GM12878 (cell line): ENCODE measurements around the gene ASH1L. TPM values are rescaled to one million over a fixed set of nuclear protein-coding genes. Genes with fewer than 3 reads are reported as not detected.
A peak's percentile ranks its signal among the peaks of the same experiment; 100 is the strongest.

Experiments
- ASH2L ChIP-seq: fragments of 300-600, 200-600 bp; sonication (generic); IDR thresholded peaks from 2 replicates; pipeline ENCODE4 v1.6.1; 2017; ENCODE audit warnings: low read depth, mild to moderate bottlenecking, borderline replicate concordance
- BCL3 ChIP-seq: IDR thresholded peaks from 2 replicates; pipeline ENCODE4 v1.6.1; 2011; ENCODE audit warnings: borderline replicate concordance, low read depth, mild to moderate bottlenecking, moderate library complexity, low read length; ENCODE audit not compliant: insufficient read depth, poor library complexity, severe bottlenecking
- BHLHE40 ChIP-seq, 2 experiments: fragments of 450-650 bp in 1 of 2; IDR thresholded peaks; 2 replicates each; pipeline ENCODE4 v1.6.1; 2011 to 2017; ENCODE audit warnings: low read depth in 2 of 2, borderline replicate concordance in 1 of 2, improper control_type of control experiment in 1 of 2, low read length in 1 of 2, mild to moderate bottlenecking in 1 of 2
- BMI1 ChIP-seq: fragments of 450-650 bp; IDR thresholded peaks from 2 replicates; pipeline ENCODE4 v1.6.1; 2016; ENCODE audit warnings: mild to moderate bottlenecking, moderate library complexity, borderline replicate concordance
- CHD2 ChIP-seq: IDR thresholded peaks from 2 replicates; pipeline ENCODE4 v1.6.1; 2011; ENCODE audit warnings: low read depth, low read length, improper control_type of control experiment, borderline replicate concordance
- DPF2 ChIP-seq: fragments of 450-650 bp; IDR thresholded peaks from 2 replicates; pipeline ENCODE4 v1.6.1; 2017; ENCODE audit warnings: mild to moderate bottlenecking
- E2F4 ChIP-seq: IDR thresholded peaks from 2 replicates; pipeline ENCODE4 v1.6.1; 2012; ENCODE audit warnings: low read depth, low read length, improper control_type of control experiment
- EED ChIP-seq: sonication (generic); IDR thresholded peaks from 2 replicates; pipeline ENCODE4 v1.6.1; 2016; ENCODE audit warnings: antibody characterized with exemption, low read depth
- EZH2 ChIP-seq: IDR thresholded peaks from 2 replicates; pipeline ENCODE4 v1.6.1; 2012; ENCODE audit warnings: low read depth, mild to moderate bottlenecking, control low read depth, inconsistent platforms, low read length, borderline replicate concordance; ENCODE audit not compliant: control insufficient read depth
- GABPA ChIP-seq: IDR thresholded peaks from 2 replicates; pipeline ENCODE4 v1.6.1; 2014; ENCODE audit warnings: antibody characterized with exemption, low read depth, mild to moderate bottlenecking, inconsistent platforms
- HDGF ChIP-seq: fragments of 450-650 bp; IDR thresholded peaks from 2 replicates; pipeline ENCODE4 v1.6.1; 2016; ENCODE audit warnings: antibody characterized with exemption
- KDM1A ChIP-seq: fragments of 200-600 bp; sonication (generic); IDR thresholded peaks from 2 replicates; pipeline ENCODE4 v1.6.1; 2016; ENCODE audit warnings: borderline replicate concordance
- LARP7 ChIP-seq: fragments of 450-650 bp; IDR thresholded peaks from 2 replicates; pipeline ENCODE4 v1.6.1; 2017; ENCODE audit warnings: mild to moderate bottlenecking
- MAX ChIP-seq: IDR thresholded peaks from 2 replicates; pipeline ENCODE4 v1.6.1; 2012; ENCODE audit warnings: low read depth, low read length, improper control_type of control experiment
- MLLT1 ChIP-seq: fragments of 450-650 bp; IDR thresholded peaks from 2 replicates; pipeline ENCODE4 v1.6.1; 2016; ENCODE audit warnings: mild to moderate bottlenecking
- MXI1 ChIP-seq: fragments of 150-350 bp; IDR thresholded peaks from 2 replicates; pipeline ENCODE4 v1.6.1; 2011; ENCODE audit warnings: low read depth, mild to moderate bottlenecking, inconsistent platforms, low read length, improper control_type of control experiment
- NFXL1 ChIP-seq: fragments of 450-650 bp; IDR thresholded peaks from 2 replicates; pipeline ENCODE4 v1.6.1; 2017; ENCODE audit warnings: antibody characterized with exemption, mild to moderate bottlenecking, borderline replicate concordance
- POLR2AphosphoS5 ChIP-seq: IDR thresholded peaks from 2 replicates; pipeline ENCODE4 v1.6.1; 2011; ENCODE audit warnings: mild to moderate bottlenecking, low read length, inconsistent platforms
- RAD21 ChIP-seq: IDR thresholded peaks from 2 replicates; pipeline ENCODE4 v1.6.1; 2011; ENCODE audit warnings: mild to moderate bottlenecking, low read depth, low read length, moderate library complexity; ENCODE audit not compliant: insufficient read depth
- RELB ChIP-seq: fragments of 450-650 bp; IDR thresholded peaks from 2 replicates; pipeline ENCODE4 v1.6.1; 2017; ENCODE audit warnings: low read depth, mild to moderate bottlenecking, moderate library complexity
- SMC3 ChIP-seq: IDR thresholded peaks from 2 replicates; pipeline ENCODE4 v1.6.1; 2011; ENCODE audit warnings: low read length, improper control_type of control experiment, borderline replicate concordance
- TAF1 ChIP-seq: IDR thresholded peaks from 2 replicates; pipeline ENCODE4 v1.6.1; 2011; ENCODE audit warnings: mild to moderate bottlenecking, low read depth, low read length, borderline replicate concordance
- TCF3 ChIP-seq: IDR thresholded peaks from 2 replicates; pipeline ENCODE4 v1.6.1; 2012; ENCODE audit warnings: low read depth, mild to moderate bottlenecking, low read length, borderline replicate concordance; ENCODE audit not compliant: insufficient read depth
- YY1 ChIP-seq: IDR thresholded peaks from 2 replicates; pipeline ENCODE4 v1.6.1; 2011; ENCODE audit warnings: low read depth, mild to moderate bottlenecking, low read length
- polyA plus RNA-seq, 11 experiments: library from polyadenylated mRNA; depleted of rRNA in 4 of 11; unstranded in 6 of 11; stranded (reverse) in 5 of 11; fragments of >200 nt; fragmentation: Nextera tagmentation in 4 of 11; fragmentation: Illumina TruSeq in 1 of 11; extraction: Ambion mirVana in 4 of 11; extraction: Trizol in 1 of 11; gene quantifications; 1 replicate in 1 of 11; 2 replicates in 10 of 11; pipeline versions ENCODE4 v1.2.1 to v1.2.3, GENCODE V29; 2011 to 2016; ENCODE audit warnings: inconsistent platforms in 2 of 11, missing spikeins in 2 of 11, low read depth in 1 of 11
- total RNA-seq, 4 experiments: library from RNA; depleted of rRNA in 3 of 4; stranded (reverse); fragments of >200 nt in 3 of 4; fragmentation: Illumina TruSeq in 1 of 4; extraction: Trizol in 1 of 4; gene quantifications; 2 replicates each; pipeline versions ENCODE4 v1.2.1 to v1.2.3, GENCODE V29; 2013 to 2021

Gene ASH1L
- total and polyA plus RNA-seq, 10 of the 15 experiments (the other 5 are each of a cell fraction or from before 2014, with no cell fraction given): 1.7 to 23.9 (median 16.6) TPM

- TF ChIP-seq MLLT1 (peak; percentile 31; the same call in 1 of the 2 replicates), DPF2 (peak; percentile 24), RAD21 (peak; percentile 87), NFXL1 (no peak), RELB (peak; percentile 28; the same call in 1 of the 2 replicates), YY1 (peak; percentile 53; the same call in 1 of the 2 replicates), TAF1 (no peak), CHD2 (0 out of 2 replicates have a peak, but pooled peaks have one; percentile 26), POLR2AphosphoS5 (no peak), GABPA (no peak), EED (no peak; the same call in none of the 2 replicates), BCL3 (no peak), EZH2 (no peak), HDGF (peak; percentile 89), KDM1A (no peak), TCF3 (0 out of 2 replicates have a peak, but pooled peaks have one; percentile 77), LARP7 (peak; percentile 84), ASH2L (no peak), BHLHE40 (IDR thresholded peaks at IDR 0.05; ENCODE audit: borderline replicate concordance in 1 of 2, low read depth in 2 of 2, low read length in 1 of 2) (peak; percentile 39 to 44; a peak in 1 of 4 replicates), SMC3 (peak; percentile 59), BMI1 (no peak), MAX (0 out of 2 replicates have a peak, but pooled peaks have one; percentile 44), E2F4 (no peak), MXI1 (0 out of 2 replicates have a peak, but pooled peaks have one; percentile 14)
These were observed 239.5 kb downstream of the ASH1L start (continued) for GRCh38 chr1:155322953-155323728.
